ENCODE results near the gene CAPN11. TPM values are rescaled to one million over a fixed set of nuclear protein-coding genes. Genes with fewer than 3 reads are reported as not detected.

Gene CAPN11
- total and polyA plus RNA-seq, 4 experiments from 2014 or later, result not detected

DNA sequence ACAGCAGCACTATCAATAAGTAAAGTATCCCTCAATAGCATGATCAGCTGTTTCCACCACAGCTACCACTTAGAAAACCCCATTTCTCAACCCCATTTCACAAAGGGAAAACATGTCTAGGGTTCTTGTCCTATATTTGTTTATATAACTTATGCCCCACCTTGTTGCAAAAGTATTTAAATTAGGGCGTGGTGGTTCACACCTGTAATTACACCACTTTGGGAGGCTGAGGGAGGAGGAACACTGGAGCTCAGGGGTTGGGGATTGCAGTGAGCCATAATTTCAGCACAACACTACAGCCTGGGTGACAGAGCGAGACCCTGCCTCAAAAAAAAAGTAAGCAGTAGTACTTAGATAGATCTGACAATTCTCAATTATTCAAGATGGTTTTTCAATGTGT lies 35.1 kb upstream of the CAPN11 start:
- H3K27ac ChIP-seq (ENCODE audit: low read depth, low read length), result peak overlapping the region; percentile 52
- H3K36me3 ChIP-seq (ENCODE audit: insufficient read depth, low read length), result no peaks in the 10 kb centered on the region
- peak overlapping the region; percentile 34 to 77 (median 62) for H3K4me3 Mint-ChIP-seq

GRCh38 chr6:44126320-44127149 lies 32.1 kb upstream of the CAPN11 start:
- Mint-ChIP-seq H3K27ac (peak overlapping the region; percentile 89 to 99 (median 97)), H3K4me1 (peaks cover 42 to 74% (median 52%) of the 10 kb centered on the region in 4 donors), H3K27me3 (no peaks in the 10 kb centered on the region), H3K36me3 (peaks cover 0 to 6% of the 10 kb centered on the region in 2 donors), H3K9me3 (peaks cover 0 to 2% (median 0%) of the 10 kb centered on the region in 8 donors), H3K4me3 (peak overlapping the region; percentile 94 to 99 (median 96))
- H3K4me3 ChIP-seq (ENCODE audit: low read length in 2 of 2), result peak overlapping the region; percentile 37 to 70
- intact Hi-C loops (cut with micrococcal nuclease), result loop anchor here (1.0 to 2.0 kb wide), 3 partner anchors 24 to 261 kb away; partner anchors contain the start of genes CDC5L and HSP90AB1
- peak; percentile 59 to 90 (median 66) for DNase-seq
- ChIA-PET POLR2A (ENCODE audit: partially characterized antibody) (interaction anchor here (1.0 kb wide), 1 partner anchor 120 kb away, joined by 3 read pairs; the partner anchor contains the start of gene HSP90AB1), CTCF (ENCODE audit: partially characterized antibody) (no interaction called here)
- no peaks in the 10 kb centered on the region for H3K36me3 ChIP-seq (ENCODE audit: insufficient read depth, low read length)
- H3K9me3 ChIP-seq (ENCODE audit: control insufficient read depth in 1 of 2, low read length in 2 of 2), result no peaks in the 10 kb centered on the region
- no peaks in the 10 kb centered on the region for H3K27me3 ChIP-seq (ENCODE audit: insufficient read depth, low read length)
- peak overlapping the region; percentile 97 for H3K27ac ChIP-seq (ENCODE audit: low read depth, low read length)
- peaks cover 65% of the 10 kb centered on the region for H3K4me1 ChIP-seq (ENCODE audit: insufficient read depth, low read length)

More for the DNA sequence above, 35.1 kb upstream of the CAPN11 start:
- Mint-ChIP-seq H3K27me3 (no peaks in the 10 kb centered on the region), H3K36me3 (peaks cover 0 to 7% of the 10 kb centered on the region in 2 donors), H3K4me1 (peaks cover 57 to 76% (median 65%) of the 10 kb centered on the region in 4 donors), H3K9me3 (peaks cover 0 to 2% (median 0%) of the 10 kb centered on the region in 8 donors), H3K27ac (peak overlapping the region; percentile 74 to 94 (median 85))
- ChIA-PET CTCF (ENCODE audit: partially characterized antibody) (interaction anchor here (1.0 kb wide), 1 partner anchor 28 kb away, joined by 3 read pairs; no protein-coding TSS in a partner anchor), POLR2A (ENCODE audit: partially characterized antibody) (interaction anchor here (0.9 to 1.0 kb wide), 2 partner anchors 26 to 51 kb away, joined by 3 read pairs; no protein-coding TSS in a partner anchor)
- no peaks in the 10 kb centered on the region for H3K27me3 ChIP-seq (ENCODE audit: insufficient read depth, low read length)
- peak in 1 of 5 donors; percentile 47 for DNase-seq
- intact Hi-C loops (cut with micrococcal nuclease), result no loop called here
- H3K9me3 ChIP-seq (ENCODE audit: control insufficient read depth in 1 of 2, low read length in 2 of 2), result no peaks in the 10 kb centered on the region
- peak overlapping the region in 1 of 2 donors; percentile 26 for H3K4me3 ChIP-seq (ENCODE audit: low read length in 2 of 2)
- H3K4me1 ChIP-seq (ENCODE audit: insufficient read depth, low read length), result peaks cover 78% of the 10 kb centered on the region

GRCh38 chr6:44127186-44128019 lies 31.2 kb upstream of the CAPN11 start, which contains the start of the genes MRPL14 and TMEM63B:
MRPL14 (minus strand) TSS chr6:44127452; CDS start chr6:44116611, 10,841 bp downstream.
TMEM63B (plus strand) TSS chr6:44127554; CDS start chr6:44134585, 7,031 bp downstream.
- peaks cover 56% of the 10 kb centered on the region for H3K4me1 ChIP-seq (ENCODE audit: insufficient read depth, low read length)
- intact Hi-C loops (cut with micrococcal nuclease), result loop anchor here (1.0 to 2.0 kb wide), 2 partner anchors 23 to 120 kb away; partner anchors contain the start of gene HSP90AB1
- H3K27me3 ChIP-seq (ENCODE audit: insufficient read depth, low read length), result no peaks in the 10 kb centered on the region
- ChIA-PET CTCF (ENCODE audit: partially characterized antibody) (interaction anchor here (0.7 to 2.5 kb wide), 3 partner anchors 29 to 514 kb away, joined by 3 to 8 read pairs (median 3); no protein-coding TSS in a partner anchor), POLR2A (ENCODE audit: partially characterized antibody) (interaction anchor here (1.3 to 2.6 kb wide), 2 partner anchors 15 to 120 kb away, joined by 3 to 12 read pairs; partner anchors contain the start of gene HSP90AB1)
- peaks cover 47 to 77% (median 58%) of the 10 kb centered on the region in 4 donors for H3K4me1 Mint-ChIP-seq
- peaks cover 0 to 2% (median 0%) of the 10 kb centered on the region in 8 donors for H3K9me3 Mint-ChIP-seq
- no peaks in the 10 kb centered on the region for H3K9me3 ChIP-seq (ENCODE audit: control insufficient read depth in 1 of 2, low read length in 2 of 2)
- peak within 1 kb of the TSS; percentile 37 to 72 for H3K4me3 ChIP-seq (ENCODE audit: low read length in 2 of 2)
- H3K36me3 Mint-ChIP-seq, result peaks cover 0 to 6% of the 10 kb centered on the region in 2 donors
- peak within 1 kb of the TSS; percentile 94 to 99 (median 96) for H3K4me3 Mint-ChIP-seq
- no peaks in the 10 kb centered on the region for H3K36me3 ChIP-seq (ENCODE audit: insufficient read depth, low read length)
- no peaks in the 10 kb centered on the region for H3K27me3 Mint-ChIP-seq
- peak; percentile 88 to 91 (median 90) for DNase-seq
- peak within 1 kb of the TSS; percentile 97 for H3K27ac ChIP-seq (ENCODE audit: low read depth, low read length)
- H3K27ac Mint-ChIP-seq, result peak within 1 kb of the TSS; percentile 89 to 99 (median 97)

DNA sequence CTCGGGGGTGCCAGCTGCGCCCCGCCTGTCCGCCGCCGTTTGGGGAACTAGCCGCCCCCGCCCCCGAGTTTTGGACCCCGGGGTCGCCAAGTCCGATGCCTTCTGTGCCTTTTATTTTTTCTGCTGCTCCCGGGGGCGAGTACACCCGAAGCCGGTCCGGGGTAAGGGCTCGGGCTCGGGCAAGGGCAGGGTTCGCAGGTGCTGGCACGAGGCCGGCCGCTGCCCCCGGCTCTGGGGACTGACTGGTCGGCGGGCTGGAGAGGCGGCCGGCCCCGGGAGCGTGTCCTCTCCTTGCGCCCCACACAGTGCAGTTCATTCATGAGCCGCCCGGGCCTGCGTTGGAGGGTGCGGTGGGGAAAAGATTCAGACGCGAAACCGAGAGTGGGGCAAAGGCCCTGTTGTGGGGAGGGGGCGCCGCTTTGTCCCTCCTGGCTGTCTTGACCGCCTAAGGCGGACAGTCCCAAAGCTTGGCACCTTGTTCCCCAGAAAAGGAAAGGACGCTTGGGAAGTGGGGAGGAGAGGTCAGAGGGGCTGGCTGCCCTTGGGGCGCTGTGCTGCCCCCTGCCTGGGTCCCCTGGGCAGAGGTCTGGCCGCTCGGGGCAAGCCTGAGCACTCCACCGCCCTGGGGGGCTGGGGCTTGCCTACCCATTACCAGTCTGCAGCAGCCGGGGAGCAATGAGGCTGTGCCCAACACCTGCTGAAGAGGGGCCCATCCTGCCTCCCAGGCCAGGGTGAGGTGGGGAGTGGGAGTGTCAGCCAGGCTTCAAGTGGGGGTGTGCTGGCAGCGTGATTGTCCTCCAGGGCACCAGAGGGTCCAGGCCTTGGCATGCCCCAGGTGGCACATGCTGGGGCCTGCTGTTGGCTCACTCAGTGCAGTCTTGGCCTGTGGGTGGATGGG lies 30.4 kb upstream of the CAPN11 start:
- peak overlapping the region; percentile 60 for H3K27ac ChIP-seq (ENCODE audit: low read depth, low read length)
- no peaks in the 10 kb centered on the region for H3K36me3 ChIP-seq (ENCODE audit: insufficient read depth, low read length)
- no peaks in the 10 kb centered on the region for H3K27me3 ChIP-seq (ENCODE audit: insufficient read depth, low read length)
- Mint-ChIP-seq H3K27me3 (no peaks in the 10 kb centered on the region), H3K4me1 (peaks cover 38 to 72% (median 54%) of the 10 kb centered on the region in 4 donors), H3K9me3 (peaks cover 0 to 2% (median 0%) of the 10 kb centered on the region in 8 donors), H3K4me3 (peak overlapping the region; percentile 76 to 96 (median 78)), H3K36me3 (peaks cover 0 to 6% of the 10 kb centered on the region in 2 donors), H3K27ac (peak overlapping the region in 6 of 7 donors; percentile 47 to 94 (median 74))
- H3K4me3 ChIP-seq (ENCODE audit: low read length in 2 of 2), result peak overlapping the region in 1 of 2 donors; percentile 72
- H3K4me1 ChIP-seq (ENCODE audit: insufficient read depth, low read length), result peaks cover 48% of the 10 kb centered on the region
- ChIA-PET CTCF (ENCODE audit: partially characterized antibody) (interaction anchor here (0.7 to 2.5 kb wide), 3 partner anchors 30 to 515 kb away, joined by 3 to 8 read pairs (median 3); no protein-coding TSS in a partner anchor), POLR2A (ENCODE audit: partially characterized antibody) (interaction anchor here (1.3 to 2.6 kb wide), 2 partner anchors 15 to 119 kb away, joined by 3 to 12 read pairs; partner anchors contain the start of gene HSP90AB1)
- H3K9me3 ChIP-seq (ENCODE audit: control insufficient read depth in 1 of 2, low read length in 2 of 2), result no peaks in the 10 kb centered on the region
- DNase-seq, result peak in 2 of 5 donors; percentile 14 to 21
- intact Hi-C loops (cut with micrococcal nuclease), result no loop called here

DNA sequence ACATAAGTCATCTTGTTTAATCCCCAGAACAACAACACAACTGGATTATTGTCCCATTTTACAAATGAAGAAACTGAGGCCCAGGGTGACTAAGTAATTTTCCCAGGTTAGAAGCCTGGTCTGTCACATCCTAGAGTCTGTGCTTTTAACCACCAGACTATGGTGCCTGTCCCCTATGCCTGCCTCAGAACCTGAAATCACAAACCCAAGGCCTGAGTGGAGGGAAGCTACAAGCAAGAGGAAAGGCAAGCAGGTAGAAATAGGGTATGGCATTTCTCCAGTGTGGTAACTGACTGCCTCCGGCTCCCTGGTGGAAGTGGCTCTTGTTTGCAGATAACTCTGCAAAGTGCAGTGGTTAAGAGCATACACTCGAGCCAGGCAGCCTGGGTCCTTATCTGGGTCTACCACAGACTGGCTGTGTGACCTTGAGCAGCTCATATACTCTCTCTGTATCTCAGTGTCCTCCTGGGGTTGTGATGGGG lies 28.7 kb upstream of the CAPN11 start:
- Histone ChIP-seq H3K27ac (ENCODE audit: low read depth, low read length) (no peak overlapping the region), H3K27me3 (ENCODE audit: insufficient read depth, low read length) (no peaks in the 10 kb centered on the region), H3K36me3 (ENCODE audit: insufficient read depth, low read length) (no peaks in the 10 kb centered on the region), H3K4me3 (ENCODE audit: low read length in 2 of 2) (no peak overlapping the region), H3K9me3 (ENCODE audit: control insufficient read depth in 1 of 2, low read length in 2 of 2) (no peaks in the 10 kb centered on the region), H3K4me1 (ENCODE audit: insufficient read depth, low read length) (peaks cover 32% of the 10 kb centered on the region)
- intact Hi-C loops (cut with micrococcal nuclease), result no loop called here
- no peaks in the 10 kb centered on the region for H3K27me3 Mint-ChIP-seq
- peak overlapping the region in 6 of 7 donors; percentile 15 to 94 (median 65) for H3K27ac Mint-ChIP-seq
- DNase-seq, result no peak
- H3K9me3 Mint-ChIP-seq, result peaks cover 0 to 2% (median 0%) of the 10 kb centered on the region in 8 donors
- H3K36me3 Mint-ChIP-seq, result peaks cover 3 to 11% of the 10 kb centered on the region in 2 donors
- POLR2A ChIA-PET (ENCODE audit: partially characterized antibody), result interaction anchor here (2.6 kb wide), 1 partner anchor 117 kb away, joined by 12 read pairs; the partner anchor contains the start of gene HSP90AB1
- peak overlapping the region in 7 of 8 donors; percentile 58 to 80 (median 66) for H3K4me3 Mint-ChIP-seq
- H3K4me1 Mint-ChIP-seq, result peaks cover 22 to 59% (median 43%) of the 10 kb centered on the region in 4 donors
- CTCF ChIA-PET (ENCODE audit: partially characterized antibody), result interaction anchor here (0.8 to 2.5 kb wide), 2 partner anchors 14 to 32 kb away, joined by 3 to 8 read pairs; no protein-coding TSS in a partner anchor

All from CD4-positive, alpha-beta memory T cell (primary cell).